Osteocyte (in vitro differentiated cells): ENCODE measurements around the gene HIGD1A. TPM values are rescaled to one million over a fixed set of nuclear protein-coding genes. Genes with fewer than 3 reads are reported as not detected.
A peak's percentile ranks its signal among the peaks of the same experiment; 100 is the strongest.

ENCODE experiments used
- DNase-seq: peaks from one replicate; pipeline ENCODE4 v3.0.0; 2021; ENCODE audit warnings: mixed read lengths; ENCODE audit not compliant: unreplicated experiment; ENCODE audit errors: extremely low spot score
- H3K27ac Mint-ChIP-seq: one replicate; pipeline ENCODE4 v1.8.0; 2021; ENCODE audit warnings: mild to moderate bottlenecking, mixed read lengths; ENCODE audit not compliant: unreplicated experiment
- H3K27me3 Mint-ChIP-seq: one replicate; pipeline ENCODE4 v1.8.0; 2021; ENCODE audit warnings: mixed read lengths; ENCODE audit not compliant: unreplicated experiment
- H3K36me3 Mint-ChIP-seq: one replicate; pipeline ENCODE4 v1.8.0; 2021; ENCODE audit warnings: mixed read lengths; ENCODE audit not compliant: unreplicated experiment
- H3K4me1 Mint-ChIP-seq: one replicate; pipeline ENCODE4 v1.8.0; 2021; ENCODE audit warnings: mixed read lengths; ENCODE audit not compliant: unreplicated experiment
- H3K4me3 Mint-ChIP-seq: one replicate; pipeline ENCODE4 v1.8.0; 2021; ENCODE audit warnings: mild to moderate bottlenecking, moderate library complexity, mixed read lengths; ENCODE audit not compliant: unreplicated experiment
- H3K9me3 Mint-ChIP-seq: one replicate; pipeline ENCODE4 v1.8.0; 2021; ENCODE audit warnings: mixed read lengths; ENCODE audit not compliant: unreplicated experiment
- total RNA-seq: library from RNA; stranded (reverse); gene quantifications from 2 replicates; pipeline ENCODE4 v1.2.1, GENCODE V29; 2021
- TF ChIP-seq, protein P1 (sequence below): fragments of 200-600 bp; sonication (generic); IDR thresholded peaks from 2 replicates; pipeline ENCODE4 v1.5.0; 2021; ENCODE audit warnings: antibody characterized with exemption, mild to moderate bottlenecking, moderate library complexity

The HIGD1A gene
- total RNA-seq, 1 donor from 2014 or later, result 63.8 TPM

GRCh38 chr3:42829083-42829627 is 24.9 kb upstream of the HIGD1A start:
- no peaks in the 10 kb centered on the region for H3K9me3 Mint-ChIP-seq
- H3K27ac Mint-ChIP-seq, result no peak overlapping the region
- peaks cover 2% of the 10 kb centered on the region for H3K4me1 Mint-ChIP-seq
- H3K27me3 Mint-ChIP-seq, result peaks cover 62% of the 10 kb centered on the region
- peak; percentile 34 for DNase-seq
- no peaks in the 10 kb centered on the region for H3K36me3 Mint-ChIP-seq
- TF ChIP-seq, protein P1, sequence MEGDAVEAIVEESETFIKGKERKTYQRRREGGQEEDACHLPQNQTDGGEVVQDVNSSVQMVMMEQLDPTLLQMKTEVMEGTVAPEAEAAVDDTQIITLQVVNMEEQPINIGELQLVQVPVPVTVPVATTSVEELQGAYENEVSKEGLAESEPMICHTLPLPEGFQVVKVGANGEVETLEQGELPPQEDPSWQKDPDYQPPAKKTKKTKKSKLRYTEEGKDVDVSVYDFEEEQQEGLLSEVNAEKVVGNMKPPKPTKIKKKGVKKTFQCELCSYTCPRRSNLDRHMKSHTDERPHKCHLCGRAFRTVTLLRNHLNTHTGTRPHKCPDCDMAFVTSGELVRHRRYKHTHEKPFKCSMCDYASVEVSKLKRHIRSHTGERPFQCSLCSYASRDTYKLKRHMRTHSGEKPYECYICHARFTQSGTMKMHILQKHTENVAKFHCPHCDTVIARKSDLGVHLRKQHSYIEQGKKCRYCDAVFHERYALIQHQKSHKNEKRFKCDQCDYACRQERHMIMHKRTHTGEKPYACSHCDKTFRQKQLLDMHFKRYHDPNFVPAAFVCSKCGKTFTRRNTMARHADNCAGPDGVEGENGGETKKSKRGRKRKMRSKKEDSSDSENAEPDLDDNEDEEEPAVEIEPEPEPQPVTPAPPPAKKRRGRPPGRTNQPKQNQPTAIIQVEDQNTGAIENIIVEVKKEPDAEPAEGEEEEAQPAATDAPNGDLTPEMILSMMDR, result no peak
- no peak overlapping the region for H3K4me3 Mint-ChIP-seq

- peak; percentile 51 for DNase-seq
- no peaks in the 10 kb centered on the region for H3K36me3 Mint-ChIP-seq
- TF ChIP-seq, protein P1, result no peak
- peaks cover 4% of the 10 kb centered on the region for H3K4me1 Mint-ChIP-seq
- H3K27me3 Mint-ChIP-seq, result peaks cover 67% of the 10 kb centered on the region
- no peak overlapping the region for H3K4me3 Mint-ChIP-seq
- H3K27ac Mint-ChIP-seq, result no peak overlapping the region
- no peaks in the 10 kb centered on the region for H3K9me3 Mint-ChIP-seq
These were observed 23.4 kb upstream of the HIGD1A start for GRCh38 chr3:42827654-42828053.

- Mint-ChIP-seq H3K36me3 (no peaks in the 10 kb centered on the region), H3K27me3 (peaks cover 67% of the 10 kb centered on the region), H3K4me3 (no peak overlapping the region), H3K4me1 (peaks cover 4% of the 10 kb centered on the region), H3K9me3 (no peaks in the 10 kb centered on the region), H3K27ac (no peak overlapping the region)
- no peak for DNase-seq
- TF ChIP-seq, protein P1, result no peak
These were observed 22.7 kb upstream of the HIGD1A start for GRCh38 chr3:42827023-42827422.

- Mint-ChIP-seq H3K4me3 (no peak overlapping the region), H3K4me1 (peaks cover 4% of the 10 kb centered on the region), H3K9me3 (no peaks in the 10 kb centered on the region), H3K27me3 (peaks cover 60% of the 10 kb centered on the region), H3K36me3 (no peaks in the 10 kb centered on the region), H3K27ac (no peak overlapping the region)
- TF ChIP-seq, protein P1, result no peak
- DNase-seq, result no peak
These were observed 21.9 kb upstream of the HIGD1A start for GRCh38 chr3:42826141-42826540.

DNA sequence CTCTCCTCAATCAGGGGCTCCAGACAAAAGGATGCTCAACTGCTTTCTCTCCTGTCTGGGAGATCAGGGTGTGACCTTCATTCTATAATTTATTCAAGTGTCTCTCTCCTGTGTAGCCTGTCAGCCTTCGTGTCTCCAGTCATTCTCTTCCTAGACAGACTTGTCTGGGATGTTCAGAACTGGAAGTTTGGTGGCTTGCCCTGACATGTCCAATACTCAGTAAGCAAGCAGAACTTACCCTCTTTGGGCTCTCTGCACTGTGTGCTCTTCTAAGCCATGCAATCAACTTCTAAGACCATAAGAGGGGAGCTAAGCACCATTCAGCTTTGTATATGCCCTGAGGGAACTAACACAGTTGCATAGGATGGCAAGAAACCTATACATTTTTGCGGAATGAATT is 19.1 kb upstream of the HIGD1A start:
- no peak overlapping the region for H3K27ac Mint-ChIP-seq
- no peaks in the 10 kb centered on the region for H3K9me3 Mint-ChIP-seq
- H3K4me1 Mint-ChIP-seq, result peaks cover 4% of the 10 kb centered on the region
- no peaks in the 10 kb centered on the region for H3K36me3 Mint-ChIP-seq
- TF ChIP-seq, protein P1, result no peak
- H3K4me3 Mint-ChIP-seq, result no peak overlapping the region
- H3K27me3 Mint-ChIP-seq, result peaks cover 50% of the 10 kb centered on the region
- no peak for DNase-seq
